GM12891 (cell line): ENCODE measurements around the gene FNBP1.
"Not testable (repeated sequence)": the region's sequence is repeated elsewhere in the genome, so short reads cannot be mapped to it uniquely, and the experiment has no call there.

Experiments used
- DNase-seq: peaks from one replicate; pipeline ENCODE4 v3.0.0; 2011; ENCODE audit warnings: low spot score; ENCODE audit not compliant: insufficient read length
- FAIRE-seq: peaks from 2 replicates; lab custom pipeline; 2011; peaks lifted over from hg19 to GRCh38; lab: Jason Lieb, UNC
- PAX5 ChIP-seq: IDR thresholded peaks from 2 replicates; pipeline ENCODE4 v1.6.1; 2011; ENCODE audit warnings: low read length, moderate library complexity, mild to moderate bottlenecking; ENCODE audit not compliant: insufficient read depth, severe bottlenecking
- POLR2A ChIP-seq: IDR thresholded peaks from 2 replicates; pipeline ENCODE4 v1.6.1; 2011; ENCODE audit warnings: low read depth, low read length, control low read depth
- POLR2AphosphoS5 ChIP-seq: IDR thresholded peaks from 2 replicates; pipeline ENCODE4 v1.6.1; 2011; ENCODE audit warnings: low read depth, low read length, control low read depth
- POU2F2 ChIP-seq: IDR thresholded peaks from 2 replicates; pipeline ENCODE4 v1.6.1; 2011; ENCODE audit warnings: low read depth, mild to moderate bottlenecking, control low read depth, low read length, moderate library complexity
- SPI1 ChIP-seq: IDR thresholded peaks from 2 replicates; pipeline ENCODE4 v1.6.1; 2011; ENCODE audit warnings: low read depth, low read length, control low read depth
- TAF1 ChIP-seq: IDR thresholded peaks from 2 replicates; pipeline ENCODE4 v1.6.1; 2011; ENCODE audit warnings: low read depth, low read length, control low read depth

FNBP1 gene

GRCh38 chr9:129964901-129965734 lies 77.9 kb downstream of the FNBP1 start:
- TF ChIP-seq POU2F2 (no peak), TAF1 (no peak), SPI1 (no peak), POLR2A (peak; percentile 33; the same call in 1 of the 2 replicates), POLR2AphosphoS5 (peak; percentile 38; the same call in 1 of the 2 replicates), PAX5 (no peak)
- no peak for DNase-seq
- no peak for FAIRE-seq

- FAIRE-seq, result peak; percentile 93
- TF ChIP-seq TAF1 (peak; percentile 67), SPI1 (no peak), POU2F2 (0 out of 2 replicates have a peak, but pooled peaks have one; percentile 38), POLR2AphosphoS5 (peak; percentile 66), PAX5 (no peak), POLR2A (peak; percentile 82)
- peak; percentile 39 for DNase-seq
These were observed 79.9 kb downstream of the FNBP1 start for GRCh38 chr9:129962889-129963703.

- no peak for TF ChIP-seq POLR2AphosphoS5
- no peak for TF ChIP-seq TAF1
- no peak for TF ChIP-seq POU2F2
- no peak for TF ChIP-seq SPI1
- no peak for TF ChIP-seq PAX5
- TF ChIP-seq POLR2A, result no peak
- DNase-seq (no peak), FAIRE-seq (no peak)
These were observed 80.5 kb downstream of the FNBP1 start for GRCh38 chr9:129962451-129962864.

GRCh38 chr9:129958796-129959195 lies 84.2 kb downstream of the FNBP1 start:
- no peak for TF ChIP-seq POLR2AphosphoS5
- no peak for TF ChIP-seq POU2F2
- no peak for TF ChIP-seq SPI1
- TF ChIP-seq TAF1, result no peak
- TF ChIP-seq POLR2A, result no peak
- TF ChIP-seq PAX5, result no peak
- FAIRE-seq (no peak), DNase-seq (no peak)

GRCh38 chr9:129954868-129955550 lies 88.0 kb downstream of the FNBP1 start:
- DNase-seq (no peak), FAIRE-seq (no peak)

GRCh38 chr9:129953736-129954135 lies 89.3 kb downstream of the FNBP1 start:
- DNase-seq, result no peak
- no peak for FAIRE-seq
- no peak for TF ChIP-seq TAF1

More at GRCh38 chr9:129954868-129955550, 88.0 kb downstream of the FNBP1 start:
- TF ChIP-seq POLR2A, result no peak
- TF ChIP-seq PAX5, result no peak
- no peak for TF ChIP-seq POU2F2
- no peak for TF ChIP-seq TAF1
- no peak for TF ChIP-seq SPI1
- TF ChIP-seq POLR2AphosphoS5, result no peak

GRCh38 chr9:129952337-129952736 lies 90.7 kb downstream of the FNBP1 start:
- no peak for DNase-seq
- no peak for FAIRE-seq
- TF ChIP-seq TAF1 (no peak), SPI1 (no peak), POLR2AphosphoS5 (no peak), POU2F2 (no peak), PAX5 (no peak), POLR2A (no peak)

- no peak for DNase-seq
- FAIRE-seq, result no peak
- TF ChIP-seq POLR2AphosphoS5 (no peak; the same call in 1 of the 2 replicates), POLR2A (no peak), PAX5 (no peak), TAF1 (no peak), SPI1 (no peak), POU2F2 (no peak)
These were observed 93.2 kb downstream of the FNBP1 start for GRCh38 chr9:129949821-129950220.

GRCh38 chr9:129948626-129949025 lies 94.4 kb downstream of the FNBP1 start:
- not testable (repeated sequence) for FAIRE-seq, DNase-seq
